WI38 (cell line): ENCODE data around the gene TOMM5.
"Not testable (repeated sequence)": the region's sequence is repeated elsewhere in the genome, so short reads cannot be mapped to it uniquely, and the experiment has no call there.

ENCODE experiments used
- H3K4me3 ChIP-seq: 2 replicates; pipeline ENCODE4 v1.5.1; 2011; ENCODE audit warnings: low read depth, mild to moderate bottlenecking, control low read depth, low read length
- TF ChIP-seq, protein P1 (sequence below): IDR thresholded peaks from 2 replicates; pipeline ENCODE4 v1.5.1; 2012; ENCODE audit warnings: low read depth, mild to moderate bottlenecking, control low read depth, low read length

Gene TOMM5

DNA sequence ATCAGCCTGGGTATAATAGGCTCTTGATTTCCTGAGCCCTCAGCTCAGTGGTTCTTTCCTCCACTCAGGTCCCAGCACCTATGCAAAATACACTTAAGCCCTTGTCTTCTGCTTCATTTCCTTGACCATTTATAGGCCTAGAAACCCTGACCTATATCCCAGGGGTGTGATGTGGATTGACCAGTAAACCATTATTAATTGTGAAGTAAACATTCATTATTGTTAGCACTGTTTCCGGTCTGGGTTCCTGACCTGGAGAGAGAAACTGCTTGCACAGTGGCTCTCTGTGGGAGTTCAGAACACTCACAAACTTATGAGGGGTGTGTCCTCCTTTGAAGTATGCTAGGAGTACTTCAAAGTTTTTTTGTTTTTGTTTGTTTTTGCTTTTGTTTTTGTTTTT, 19.6 kb upstream of the TOMM5 start:
- no peak overlapping the region for H3K4me3 ChIP-seq
- TF ChIP-seq, protein P1, sequence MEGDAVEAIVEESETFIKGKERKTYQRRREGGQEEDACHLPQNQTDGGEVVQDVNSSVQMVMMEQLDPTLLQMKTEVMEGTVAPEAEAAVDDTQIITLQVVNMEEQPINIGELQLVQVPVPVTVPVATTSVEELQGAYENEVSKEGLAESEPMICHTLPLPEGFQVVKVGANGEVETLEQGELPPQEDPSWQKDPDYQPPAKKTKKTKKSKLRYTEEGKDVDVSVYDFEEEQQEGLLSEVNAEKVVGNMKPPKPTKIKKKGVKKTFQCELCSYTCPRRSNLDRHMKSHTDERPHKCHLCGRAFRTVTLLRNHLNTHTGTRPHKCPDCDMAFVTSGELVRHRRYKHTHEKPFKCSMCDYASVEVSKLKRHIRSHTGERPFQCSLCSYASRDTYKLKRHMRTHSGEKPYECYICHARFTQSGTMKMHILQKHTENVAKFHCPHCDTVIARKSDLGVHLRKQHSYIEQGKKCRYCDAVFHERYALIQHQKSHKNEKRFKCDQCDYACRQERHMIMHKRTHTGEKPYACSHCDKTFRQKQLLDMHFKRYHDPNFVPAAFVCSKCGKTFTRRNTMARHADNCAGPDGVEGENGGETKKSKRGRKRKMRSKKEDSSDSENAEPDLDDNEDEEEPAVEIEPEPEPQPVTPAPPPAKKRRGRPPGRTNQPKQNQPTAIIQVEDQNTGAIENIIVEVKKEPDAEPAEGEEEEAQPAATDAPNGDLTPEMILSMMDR = no peak

DNA sequence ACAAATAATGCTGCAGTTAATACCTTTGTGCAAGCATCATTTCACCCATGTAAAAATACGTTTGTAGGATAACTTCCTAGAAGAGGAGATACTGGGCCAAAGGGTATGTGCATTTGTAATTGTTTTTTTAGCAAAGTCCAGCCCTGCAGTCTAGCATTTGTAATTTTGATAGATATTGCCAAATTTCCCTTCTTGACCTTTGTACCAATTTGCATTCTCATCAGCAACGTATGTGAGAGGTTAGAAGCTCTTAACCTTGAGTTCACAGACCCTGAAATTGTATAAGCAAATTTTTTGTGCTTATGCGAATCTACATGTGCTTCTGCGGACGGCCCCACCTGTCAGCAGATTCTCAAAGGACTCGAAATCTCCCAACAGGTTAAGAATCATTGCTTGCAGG, 18.6 kb upstream of the TOMM5 start:
- TF ChIP-seq, protein P1 = no peak
- no peak overlapping the region for H3K4me3 ChIP-seq

DNA sequence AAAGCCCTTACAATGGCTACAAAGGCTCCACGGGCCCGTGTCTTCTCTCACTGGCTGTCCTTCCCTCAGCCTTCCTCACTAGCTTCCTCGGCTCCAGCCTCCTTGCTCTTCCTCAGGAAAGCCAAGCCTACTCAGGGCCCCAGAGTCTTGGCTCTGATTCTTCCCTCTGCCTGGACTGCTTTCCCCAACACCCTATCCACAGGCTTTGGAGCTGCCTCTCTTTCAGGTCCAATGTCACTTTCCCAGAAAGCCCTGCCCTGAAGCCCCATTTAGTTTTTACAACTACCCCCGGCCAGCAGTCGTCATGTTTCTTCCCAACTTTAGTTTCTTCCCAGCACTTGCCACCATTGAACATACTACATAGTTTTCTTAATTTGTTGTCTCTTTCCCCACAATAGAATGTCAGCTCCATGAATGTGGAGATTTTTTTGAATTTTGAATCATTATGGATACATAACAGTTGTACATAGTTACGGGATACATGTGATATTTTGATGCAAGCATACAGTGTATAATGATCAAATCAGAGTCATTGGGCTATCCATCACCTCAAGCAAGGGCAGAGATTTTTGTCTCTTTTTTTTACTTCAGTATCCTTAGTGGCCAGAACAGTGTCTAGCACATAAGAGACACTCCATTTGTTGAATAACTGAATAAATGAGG, 17.5 kb upstream of the TOMM5 start:
- no peak overlapping the region for H3K4me3 ChIP-seq
- TF ChIP-seq, protein P1 = no peak

DNA sequence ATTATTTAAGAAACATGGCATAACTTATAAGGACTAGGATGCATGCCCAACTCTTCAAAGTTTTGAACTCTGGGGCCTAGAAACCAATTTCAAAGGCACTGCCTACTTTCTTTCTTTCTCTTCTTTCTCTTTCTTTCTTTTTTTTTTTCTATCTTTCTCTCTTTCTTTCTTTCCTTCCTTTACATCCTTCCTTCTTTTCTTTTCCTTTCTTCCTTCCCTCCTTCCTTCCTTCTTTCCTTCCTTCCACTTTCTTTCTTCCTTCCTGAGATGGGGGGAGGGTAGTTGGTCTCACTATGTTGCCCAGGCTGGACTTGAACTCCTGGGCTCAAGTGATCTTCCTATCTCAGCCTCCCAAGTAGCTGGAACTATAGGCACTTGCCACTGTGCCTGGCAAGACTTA, 15.9 kb upstream of the TOMM5 start:
- H3K4me3 ChIP-seq = no peak overlapping the region
- TF ChIP-seq, protein P1 = no peak

DNA sequence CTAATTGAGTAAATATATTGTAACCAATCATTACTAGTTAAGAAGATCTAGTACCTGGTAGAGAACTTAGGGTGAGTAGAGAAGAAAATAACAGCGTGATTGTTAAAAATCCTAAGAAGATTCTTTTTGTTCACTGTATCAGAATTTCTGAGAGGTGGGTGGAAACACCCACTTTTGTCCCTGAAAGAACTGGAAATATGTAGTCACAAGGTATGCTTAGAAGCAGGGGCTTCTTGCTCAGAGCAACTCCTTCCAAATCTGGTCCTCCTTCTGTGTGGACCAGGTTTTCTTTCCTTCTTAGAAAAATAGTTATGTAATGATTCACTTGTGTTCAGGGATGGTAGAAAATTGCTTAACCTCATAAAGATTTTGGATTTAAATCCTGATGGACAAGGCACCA, 11.9 kb upstream of the TOMM5 start:
- TF ChIP-seq, protein P1 = no peak
- no peak overlapping the region for H3K4me3 ChIP-seq

DNA sequence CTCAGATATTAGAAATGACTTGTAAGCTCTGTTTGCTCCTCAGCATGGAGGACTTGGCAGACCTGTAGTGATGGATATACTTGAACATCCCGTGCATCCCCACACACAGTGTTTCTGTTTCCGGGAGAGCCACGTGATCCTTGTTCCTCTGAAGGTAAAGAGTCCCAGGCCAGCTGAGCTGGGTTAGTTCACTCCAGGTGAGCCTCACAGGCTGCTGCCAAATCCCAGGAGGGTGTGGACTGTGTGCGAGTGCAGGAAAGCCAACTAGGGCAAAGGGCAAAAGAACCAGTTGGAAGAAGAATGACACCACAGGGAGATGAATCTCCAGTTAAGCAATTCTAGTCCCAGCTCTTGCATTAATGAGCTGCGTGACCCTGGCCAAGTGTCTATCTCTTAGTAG, 10.4 kb upstream of the TOMM5 start:
- no peak overlapping the region for H3K4me3 ChIP-seq
- TF ChIP-seq, protein P1 = no peak

DNA sequence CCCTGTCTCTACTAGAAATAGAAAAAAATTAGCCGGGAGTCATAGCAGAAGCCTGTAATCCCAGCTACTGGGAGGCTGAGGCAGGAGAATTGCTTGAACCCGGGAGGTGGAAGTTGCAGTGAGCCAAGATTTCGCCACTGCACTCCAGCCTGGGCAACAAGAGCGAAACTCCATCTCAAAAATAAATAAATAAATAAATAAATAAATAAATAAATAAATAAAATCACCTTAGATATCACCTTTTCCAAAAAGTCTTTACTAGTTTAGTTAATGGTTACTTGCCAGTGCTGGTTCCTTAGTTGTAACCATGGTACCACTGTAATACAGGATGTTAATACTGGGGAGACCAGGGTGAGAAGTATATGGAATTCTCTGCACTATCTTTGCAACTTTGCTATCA, 9.7 kb upstream of the TOMM5 start:
- not testable (repeated sequence) for H3K4me3 ChIP-seq

DNA sequence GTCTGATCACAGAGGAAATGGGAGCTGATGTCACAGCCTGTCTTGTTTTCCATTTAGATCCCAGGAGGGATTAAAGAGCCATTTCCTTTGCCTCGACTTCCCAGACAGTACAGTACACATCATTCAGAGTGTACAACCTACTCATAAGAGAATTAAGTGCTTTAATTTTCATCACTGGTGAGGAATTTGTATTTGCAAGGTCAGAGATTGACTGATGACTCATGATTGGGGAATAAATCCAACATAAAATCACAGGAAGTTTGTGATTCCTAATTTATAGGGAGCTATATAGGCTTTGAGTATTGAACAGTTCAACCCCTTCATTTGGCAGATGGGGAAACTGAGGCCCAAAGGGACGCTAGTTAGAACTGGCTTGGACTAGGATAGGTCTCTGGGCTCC, 4.1 kb upstream of the TOMM5 start:
- no peak overlapping the region for H3K4me3 ChIP-seq
- TF ChIP-seq, protein P1 = no peak
